ENCODE data around the gene NEDD4. TPM values are rescaled to one million over a fixed set of nuclear protein-coding genes. Genes with fewer than 3 reads are reported as not detected.

The NEDD4 gene
- polyA plus RNA-seq, 1 donor from 2014 or later: 1.6 TPM

GRCh38 chr15:56017920-56018319 lies 24.5 kb upstream of the NEDD4 start:
- Histone ChIP-seq H3K4me2 (ENCODE audit: low read length) (no peak overlapping the region), H3K9me3 (ENCODE audit: low read length) (no peaks in the 10 kb centered on the region), H2AFZ (ENCODE audit: low read depth, low read length) (no peak overlapping the region), H3K9me2 (ENCODE audit: insufficient read depth, low read length) (no peaks in the 10 kb centered on the region), H3K36me3 (ENCODE audit: insufficient read depth, low read length) (no peaks in the 10 kb centered on the region), H4K20me1 (ENCODE audit: insufficient read depth) (no peaks in the 10 kb centered on the region), H3F3A (ENCODE audit: insufficient read depth, low read length, poor library complexity, severe bottlenecking) (no peaks in the 10 kb centered on the region), H3K9ac (ENCODE audit: low read length) (no peak overlapping the region), H3K79me2 (replicated peaks; ENCODE audit: insufficient read depth, low read length) (no peaks in the 10 kb centered on the region), H3K27ac (ENCODE audit: low read length) (no peak overlapping the region), H3K27me3 (ENCODE audit: insufficient read depth, low read depth, low read length) (no peaks in the 10 kb centered on the region), H3K4me3 (ENCODE audit: low read length) (no peak overlapping the region)
- TF ChIP-seq EZH2 (IDR thresholded peaks at IDR 0.05; ENCODE audit: borderline replicate concordance, insufficient read depth, low read length, poor library complexity, severe bottlenecking) (no peak), TAF1 (IDR thresholded peaks at IDR 0.05; ENCODE audit: low read depth) (no peak), MXI1 (conservative IDR thresholded peaks at IDR 0.05; ENCODE audit: poor library complexity, severe bottlenecking) (no peak), CTCF (IDR thresholded peaks at IDR 0.05; ENCODE audit: poor library complexity, severe bottlenecking) (no peak), EP300 (conservative IDR thresholded peaks at IDR 0.05; ENCODE audit: poor library complexity, severe bottlenecking) (no peak), RAD21 (conservative IDR thresholded peaks at IDR 0.05) (no peak), SMC3 (conservative IDR thresholded peaks at IDR 0.05; ENCODE audit: poor library complexity) (no peak), POLR2AphosphoS5 (IDR thresholded peaks at IDR 0.05) (no peak)
- TF ChIP-seq, protein P1, sequence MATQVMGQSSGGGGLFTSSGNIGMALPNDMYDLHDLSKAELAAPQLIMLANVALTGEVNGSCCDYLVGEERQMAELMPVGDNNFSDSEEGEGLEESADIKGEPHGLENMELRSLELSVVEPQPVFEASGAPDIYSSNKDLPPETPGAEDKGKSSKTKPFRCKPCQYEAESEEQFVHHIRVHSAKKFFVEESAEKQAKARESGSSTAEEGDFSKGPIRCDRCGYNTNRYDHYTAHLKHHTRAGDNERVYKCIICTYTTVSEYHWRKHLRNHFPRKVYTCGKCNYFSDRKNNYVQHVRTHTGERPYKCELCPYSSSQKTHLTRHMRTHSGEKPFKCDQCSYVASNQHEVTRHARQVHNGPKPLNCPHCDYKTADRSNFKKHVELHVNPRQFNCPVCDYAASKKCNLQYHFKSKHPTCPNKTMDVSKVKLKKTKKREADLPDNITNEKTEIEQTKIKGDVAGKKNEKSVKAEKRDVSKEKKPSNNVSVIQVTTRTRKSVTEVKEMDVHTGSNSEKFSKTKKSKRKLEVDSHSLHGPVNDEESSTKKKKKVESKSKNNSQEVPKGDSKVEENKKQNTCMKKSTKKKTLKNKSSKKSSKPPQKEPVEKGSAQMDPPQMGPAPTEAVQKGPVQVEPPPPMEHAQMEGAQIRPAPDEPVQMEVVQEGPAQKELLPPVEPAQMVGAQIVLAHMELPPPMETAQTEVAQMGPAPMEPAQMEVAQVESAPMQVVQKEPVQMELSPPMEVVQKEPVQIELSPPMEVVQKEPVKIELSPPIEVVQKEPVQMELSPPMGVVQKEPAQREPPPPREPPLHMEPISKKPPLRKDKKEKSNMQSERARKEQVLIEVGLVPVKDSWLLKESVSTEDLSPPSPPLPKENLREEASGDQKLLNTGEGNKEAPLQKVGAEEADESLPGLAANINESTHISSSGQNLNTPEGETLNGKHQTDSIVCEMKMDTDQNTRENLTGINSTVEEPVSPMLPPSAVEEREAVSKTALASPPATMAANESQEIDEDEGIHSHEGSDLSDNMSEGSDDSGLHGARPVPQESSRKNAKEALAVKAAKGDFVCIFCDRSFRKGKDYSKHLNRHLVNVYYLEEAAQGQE (IDR thresholded peaks at IDR 0.05; ENCODE audit: borderline replicate concordance): no peak

DNA sequence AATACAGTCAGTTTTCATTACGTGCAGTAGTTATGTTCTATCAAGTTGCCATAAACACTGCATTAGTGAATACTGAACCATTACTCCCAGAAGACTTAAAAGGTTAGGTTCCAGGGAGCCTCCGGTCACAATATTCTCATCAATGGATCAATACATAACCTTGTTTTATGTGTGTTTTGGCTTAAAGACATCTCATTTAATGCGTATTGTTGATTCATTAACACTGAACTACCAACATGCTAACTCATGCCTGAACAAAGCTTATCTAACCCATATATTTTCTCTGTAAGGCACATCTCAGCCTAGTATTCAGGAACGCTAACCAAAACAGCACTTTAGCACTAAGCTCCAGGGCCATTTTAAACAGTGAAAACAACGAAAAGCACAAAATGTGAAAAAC lies 24.1 kb upstream of the NEDD4 start:
- H4K20me1 ChIP-seq (ENCODE audit: insufficient read depth): no peaks in the 10 kb centered on the region
- no peaks in the 10 kb centered on the region for H3K9me3 ChIP-seq (ENCODE audit: low read length)
- no peak overlapping the region for H3K4me3 ChIP-seq (ENCODE audit: low read length)
- no peak overlapping the region for H3K9ac ChIP-seq (ENCODE audit: low read length)
- no peak overlapping the region for H3K4me2 ChIP-seq (ENCODE audit: low read length)
- H3K27ac ChIP-seq (ENCODE audit: low read length): no peak overlapping the region
- H2AFZ ChIP-seq (ENCODE audit: low read depth, low read length): no peak overlapping the region
- no peaks in the 10 kb centered on the region for H3K36me3 ChIP-seq (ENCODE audit: insufficient read depth, low read length)
- H3K79me2 ChIP-seq (replicated peaks; ENCODE audit: insufficient read depth, low read length): no peaks in the 10 kb centered on the region
- no peaks in the 10 kb centered on the region for H3F3A ChIP-seq (ENCODE audit: insufficient read depth, low read length, poor library complexity, severe bottlenecking)
- no peaks in the 10 kb centered on the region for H3K9me2 ChIP-seq (ENCODE audit: insufficient read depth, low read length)
- no peak for TF ChIP-seq SMC3 (conservative IDR thresholded peaks at IDR 0.05; ENCODE audit: poor library complexity)
- TF ChIP-seq EP300 (conservative IDR thresholded peaks at IDR 0.05; ENCODE audit: poor library complexity, severe bottlenecking): no peak
- TF ChIP-seq, protein P1 (IDR thresholded peaks at IDR 0.05; ENCODE audit: borderline replicate concordance): no peak
- TF ChIP-seq TAF1 (IDR thresholded peaks at IDR 0.05; ENCODE audit: low read depth): no peak
- no peak for TF ChIP-seq EZH2 (IDR thresholded peaks at IDR 0.05; ENCODE audit: borderline replicate concordance, insufficient read depth, low read length, poor library complexity, severe bottlenecking)
- TF ChIP-seq CTCF (IDR thresholded peaks at IDR 0.05; ENCODE audit: poor library complexity, severe bottlenecking): no peak
- TF ChIP-seq MXI1 (conservative IDR thresholded peaks at IDR 0.05; ENCODE audit: poor library complexity, severe bottlenecking): no peak
- no peak for TF ChIP-seq RAD21 (conservative IDR thresholded peaks at IDR 0.05)
- no peak for TF ChIP-seq POLR2AphosphoS5 (IDR thresholded peaks at IDR 0.05)
- H3K27me3 ChIP-seq (ENCODE audit: insufficient read depth, low read depth, low read length): no peaks in the 10 kb centered on the region

All from neural cell (in vitro differentiated cells).